DND-41 (cell line): Measurements from ENCODE around the gene TXNDC5.

Source experiments
- ATAC-seq: fragments of 200-7000 bp; cut with Tn5 transposase; 3 replicates; pipeline ENCODE4 v1.9.1; 2021; ENCODE audit warnings: low read depth; ENCODE audit not compliant: insufficient read depth
- DNase-seq: peaks from one replicate; pipeline ENCODE4 v3.0.0-alpha.2; 2020
- H2AFZ ChIP-seq: 2 replicates; pipeline ENCODE4 v1.6.0; 2012; ENCODE audit warnings: low read depth, low read length
- H3K27ac ChIP-seq: 2 replicates; pipeline ENCODE4 v1.5.1; 2012; ENCODE audit warnings: low read length, inconsistent platforms
- H3K27me3 ChIP-seq: fragments of 200-600 bp; sonication (generic); 2 replicates; pipeline ENCODE4 v1.6.0; 2012; ENCODE audit warnings: low read length, mild to moderate bottlenecking, inconsistent platforms; ENCODE audit not compliant: insufficient read depth, poor library complexity
- H3K36me3 ChIP-seq: 2 replicates; pipeline ENCODE4 v1.5.1; 2012; ENCODE audit warnings: low read length, inconsistent platforms; ENCODE audit not compliant: insufficient read depth
- H3K4me1 ChIP-seq: 2 replicates; pipeline ENCODE4 v1.5.1; 2012; ENCODE audit warnings: mild to moderate bottlenecking, low read length; ENCODE audit not compliant: insufficient read depth
- H3K4me2 ChIP-seq: 2 replicates; pipeline ENCODE4 v1.6.0; 2012; ENCODE audit warnings: mild to moderate bottlenecking, moderate library complexity, low read length, inconsistent platforms; ENCODE audit not compliant: insufficient read depth
- H3K4me3 ChIP-seq, 2 experiments: fragments of 200-600 bp in 1 of 2; shearing (Covaris generic) in 1 of 2; 2 replicates each; pipeline ENCODE4 v1.5.1; 2012 to 2016; ENCODE audit warnings: inconsistent platforms in 2 of 2, low read length in 2 of 2, mild to moderate bottlenecking in 2 of 2, low read depth in 1 of 2, moderate library complexity in 1 of 2
- H3K79me2 ChIP-seq: 2 replicates; pipeline ENCODE4 v1.6.0; 2012; ENCODE audit warnings: low read length, inconsistent platforms; ENCODE audit not compliant: insufficient read depth
- H3K9ac ChIP-seq: 2 replicates; pipeline ENCODE4 v1.6.0; 2012; ENCODE audit warnings: low read depth, mild to moderate bottlenecking, inconsistent platforms, low read length, moderate library complexity
- H3K9me3 ChIP-seq: 2 replicates; pipeline ENCODE4 v1.5.1; 2012; ENCODE audit warnings: low read length, moderate library complexity, mild to moderate bottlenecking, inconsistent platforms; ENCODE audit not compliant: insufficient read depth, severe bottlenecking
- H4K20me1 ChIP-seq: 2 replicates; pipeline ENCODE4 v1.6.0; 2012; ENCODE audit warnings: low read length; ENCODE audit not compliant: insufficient read depth
- CTCF ChIP-seq: IDR thresholded peaks from 2 replicates; pipeline ENCODE4 v1.5.1; 2012; ENCODE audit warnings: borderline replicate concordance, low read length, moderate library complexity, mild to moderate bottlenecking; ENCODE audit not compliant: poor library complexity, severe bottlenecking; ENCODE audit errors: extremely low read depth
- EZH2 ChIP-seq: IDR thresholded peaks from 3 replicates; pipeline ENCODE4 v1.6.1; 2012; ENCODE audit warnings: borderline replicate concordance, low read depth, mild to moderate bottlenecking, moderate library complexity, low read length, inconsistent platforms; ENCODE audit not compliant: severe bottlenecking

The TXNDC5 gene

GRCh38 chr6:7953753-7954152 is 43.2 kb upstream of the TXNDC5 start:
- no peak overlapping the region for H3K27ac ChIP-seq
- H3K79me2 ChIP-seq = no peaks in the 10 kb centered on the region
- no peaks in the 10 kb centered on the region for H3K36me3 ChIP-seq
- H3K27me3 ChIP-seq = no peaks in the 10 kb centered on the region
- H4K20me1 ChIP-seq = no peaks in the 10 kb centered on the region
- no peak for DNase-seq
- no peak overlapping the region for H3K4me3 ChIP-seq
- H3K9ac ChIP-seq = no peak overlapping the region
- no peak overlapping the region for H2AFZ ChIP-seq
- TF ChIP-seq EZH2 = no peak
- no peak for TF ChIP-seq CTCF
- no peak for ATAC-seq
- H3K4me2 ChIP-seq = no peak overlapping the region
- no peaks in the 10 kb centered on the region for H3K4me1 ChIP-seq
- H3K9me3 ChIP-seq = no peaks in the 10 kb centered on the region

- ATAC-seq (no peak), DNase-seq (no peak)
- H3K4me2 ChIP-seq = no peak overlapping the region
- no peaks in the 10 kb centered on the region for H4K20me1 ChIP-seq
- TF ChIP-seq CTCF = no peak
- H3K9ac ChIP-seq = no peak overlapping the region
- H3K9me3 ChIP-seq = no peaks in the 10 kb centered on the region
- H3K27ac ChIP-seq = no peak overlapping the region
- no peaks in the 10 kb centered on the region for H3K79me2 ChIP-seq
- H3K36me3 ChIP-seq = no peaks in the 10 kb centered on the region
- no peak overlapping the region for H2AFZ ChIP-seq
- no peaks in the 10 kb centered on the region for H3K4me1 ChIP-seq
- H3K4me3 ChIP-seq = no peak overlapping the region
- H3K27me3 ChIP-seq = no peaks in the 10 kb centered on the region
These were observed 29.3 kb upstream of the TXNDC5 start for GRCh38 chr6:7939864-7940228.

DNA sequence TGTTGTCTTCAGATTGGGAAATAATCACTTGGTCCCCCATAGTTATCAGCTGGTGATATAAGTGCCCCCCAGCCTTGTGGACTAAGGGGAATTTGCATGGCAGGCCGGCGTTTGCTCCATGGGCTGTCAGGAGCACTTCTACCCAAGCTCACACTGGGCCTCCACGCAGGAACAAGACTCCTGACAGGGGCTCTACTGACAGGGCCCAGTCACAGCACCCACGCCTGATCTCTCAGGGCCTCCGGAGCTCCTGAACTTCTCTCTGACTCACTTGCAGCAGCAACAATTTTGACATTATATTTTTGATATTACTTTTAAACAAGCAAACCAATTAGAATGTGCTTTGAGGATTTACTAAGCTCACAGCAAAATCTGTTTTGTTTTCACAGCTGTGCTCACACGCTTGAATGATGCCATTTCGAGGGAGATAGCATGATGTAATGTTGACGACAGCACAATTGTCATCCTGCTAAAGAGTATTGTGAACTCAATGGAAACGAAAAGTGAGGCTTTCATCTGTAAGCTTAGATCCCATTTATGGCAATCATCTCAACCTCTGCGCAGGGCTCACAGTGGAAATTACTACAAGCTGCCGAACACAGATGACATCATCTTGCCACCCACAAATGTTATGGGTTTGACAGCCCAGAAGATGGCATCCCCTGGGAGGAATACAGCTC is 28.7 kb upstream of the TXNDC5 start:
- Histone ChIP-seq H3K4me3 (no peak overlapping the region), H4K20me1 (no peaks in the 10 kb centered on the region), H3K79me2 (no peaks in the 10 kb centered on the region), H3K27ac (no peak overlapping the region), H3K4me1 (no peaks in the 10 kb centered on the region), H2AFZ (no peak overlapping the region), H3K27me3 (no peaks in the 10 kb centered on the region), H3K4me2 (no peak overlapping the region), H3K36me3 (no peaks in the 10 kb centered on the region), H3K9me3 (no peaks in the 10 kb centered on the region), H3K9ac (no peak overlapping the region)
- TF ChIP-seq CTCF (no peak), EZH2 (no peak)
- ATAC-seq = no peak
- no peak for DNase-seq
